Gastrocnemius medialis (tissue), 4 donors: ENCODE measurements around the gene DCC. TPM values are rescaled to one million over a fixed set of nuclear protein-coding genes. Genes with fewer than 3 reads are reported as not detected.

ENCODE experiments used
- ATAC-seq, 2 donors: fragments of 150-250 bp; one replicate each; pipeline ENCODE4 v1.9.1; 2016
- DNase-seq, 2 donors: peaks; one replicate each; pipeline ENCODE4 v3.0.0-alpha.2; 2019
- H3K27ac ChIP-seq, 4 donors: fragments of 200-600 bp; sonication (generic); 1 replicate in 1 of 4; 2 replicates in 3 of 4; pipeline ENCODE4 v1.5.1; 2016 to 2018; ENCODE audit warnings: mild to moderate bottlenecking in 2 of 4, moderate library complexity in 1 of 4
- H3K27me3 ChIP-seq, 3 donors: fragments of 200-600 bp; sonication (generic) in 2 of 3; 1 replicate in 1 of 3; 2 replicates in 2 of 3; pipeline versions ENCODE4 v1.5.1 to v1.6.0; 2016 to 2019; ENCODE audit warnings: mild to moderate bottlenecking in 1 of 3, moderate library complexity in 1 of 3
- H3K36me3 ChIP-seq, 2 donors: fragments of 200-600 bp; sonication (generic) in 1 of 2; one replicate each; pipeline ENCODE4 v1.5.1; 2017 to 2018
- H3K4me1 ChIP-seq, 2 donors: fragments of 200-600 bp; sonication (generic) in 1 of 2; one replicate each; pipeline ENCODE4 v1.5.1; 2016 to 2017; ENCODE audit warnings: mild to moderate bottlenecking in 2 of 2
- H3K4me3 ChIP-seq, 4 donors: fragments of 200-600 bp; sonication (generic) in 3 of 4; 1 replicate in 1 of 4; 2 replicates in 3 of 4; pipeline ENCODE4 v1.5.1; 2016 to 2019; ENCODE audit warnings: mild to moderate bottlenecking in 2 of 4
- H3K9me3 ChIP-seq, 3 donors: fragments of 200-600 bp; sonication (generic) in 2 of 3; 1 replicate in 1 of 3; 2 replicates in 2 of 3; pipeline ENCODE4 v1.5.1; 2016 to 2019
- POLR2A ChIP-seq, 2 donors: fragments of 450-650 bp; IDR thresholded peaks; one replicate each; pipeline ENCODE4 v1.6.1; 2017; ENCODE audit warnings: antibody characterized with exemption in 2 of 2, mild to moderate bottlenecking in 2 of 2, moderate library complexity in 2 of 2
- in situ Hi-C, 4 donors: fragments of 200-750 bp; cut with MboI; loops; one replicate each; pipeline versions ENCODE4 v1.15.0 to v1.8.0; 2017; ENCODE audit warnings: low sequenced_read_pairs in 4 of 4
- intact Hi-C: fragments of 100-400 bp; cut with DNase I; formaldehyde crosslinking; loops from one replicate; pipeline ENCODE4 v1.15.1; 2023; ENCODE audit warnings: low total_unique reads
- total RNA-seq, 4 donors: library from RNA; depleted of rRNA; stranded (reverse); fragments of >200 nt; gene quantifications; one replicate each; pipeline versions ENCODE4 v1.1.0 to v1.2.3, GENCODE V29; 2016
- TF ChIP-seq, protein P1 (sequence below), 5 experiments: fragments of 450-650 bp in 3 of 5; fragments of 200-600 bp in 2 of 5; sonication (generic) in 2 of 5; IDR thresholded peaks in 4 of 5; conservative IDR thresholded peaks in 1 of 5; 1 replicate in 4 of 5; 2 replicates in 1 of 5; pipeline ENCODE4 v1.5.1; 2016 to 2019; ENCODE audit warnings: antibody characterized with exemption in 5 of 5, mild to moderate bottlenecking in 3 of 5, moderate library complexity in 3 of 5

The DCC gene
- total RNA-seq, 4 donors from 2014 or later = not detected

DNA sequence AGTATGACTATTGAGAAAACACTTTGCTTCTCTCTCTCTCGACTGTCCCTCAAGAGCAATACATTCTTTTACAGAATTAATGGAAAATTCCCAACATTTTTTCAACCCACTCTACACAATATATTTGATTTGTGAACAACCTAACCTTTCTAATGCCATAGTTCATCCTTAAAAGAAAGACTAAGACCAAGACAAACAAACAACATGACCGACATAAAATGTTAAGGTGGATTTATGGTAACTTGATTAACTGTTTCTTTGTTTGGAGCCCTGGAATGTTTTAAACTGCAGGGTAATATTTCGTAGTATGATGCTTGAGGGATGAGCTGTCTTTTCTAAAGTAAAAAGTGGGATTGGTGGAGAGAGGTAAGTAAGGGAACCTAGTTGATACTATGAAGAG is 1146.3 kb downstream of the DCC start:
- no peak overlapping the region for H3K4me3 ChIP-seq
- ATAC-seq (no peak), DNase-seq (no peak)
- H3K4me1 ChIP-seq = no peaks in the 10 kb centered on the region
- no peaks in the 10 kb centered on the region for H3K27me3 ChIP-seq
- H3K27ac ChIP-seq = no peak overlapping the region
- H3K9me3 ChIP-seq = no peaks in the 10 kb centered on the region
- in situ Hi-C loops = no loop called here
- H3K36me3 ChIP-seq = no peaks in the 10 kb centered on the region
- intact Hi-C loops = no loop called here
- TF ChIP-seq, protein P1, sequence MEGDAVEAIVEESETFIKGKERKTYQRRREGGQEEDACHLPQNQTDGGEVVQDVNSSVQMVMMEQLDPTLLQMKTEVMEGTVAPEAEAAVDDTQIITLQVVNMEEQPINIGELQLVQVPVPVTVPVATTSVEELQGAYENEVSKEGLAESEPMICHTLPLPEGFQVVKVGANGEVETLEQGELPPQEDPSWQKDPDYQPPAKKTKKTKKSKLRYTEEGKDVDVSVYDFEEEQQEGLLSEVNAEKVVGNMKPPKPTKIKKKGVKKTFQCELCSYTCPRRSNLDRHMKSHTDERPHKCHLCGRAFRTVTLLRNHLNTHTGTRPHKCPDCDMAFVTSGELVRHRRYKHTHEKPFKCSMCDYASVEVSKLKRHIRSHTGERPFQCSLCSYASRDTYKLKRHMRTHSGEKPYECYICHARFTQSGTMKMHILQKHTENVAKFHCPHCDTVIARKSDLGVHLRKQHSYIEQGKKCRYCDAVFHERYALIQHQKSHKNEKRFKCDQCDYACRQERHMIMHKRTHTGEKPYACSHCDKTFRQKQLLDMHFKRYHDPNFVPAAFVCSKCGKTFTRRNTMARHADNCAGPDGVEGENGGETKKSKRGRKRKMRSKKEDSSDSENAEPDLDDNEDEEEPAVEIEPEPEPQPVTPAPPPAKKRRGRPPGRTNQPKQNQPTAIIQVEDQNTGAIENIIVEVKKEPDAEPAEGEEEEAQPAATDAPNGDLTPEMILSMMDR (IDR thresholded peaks at IDR 0.05 in 4 of 5, conservative IDR thresholded peaks at IDR 0.05 in 1 of 5) = no peak

DNA sequence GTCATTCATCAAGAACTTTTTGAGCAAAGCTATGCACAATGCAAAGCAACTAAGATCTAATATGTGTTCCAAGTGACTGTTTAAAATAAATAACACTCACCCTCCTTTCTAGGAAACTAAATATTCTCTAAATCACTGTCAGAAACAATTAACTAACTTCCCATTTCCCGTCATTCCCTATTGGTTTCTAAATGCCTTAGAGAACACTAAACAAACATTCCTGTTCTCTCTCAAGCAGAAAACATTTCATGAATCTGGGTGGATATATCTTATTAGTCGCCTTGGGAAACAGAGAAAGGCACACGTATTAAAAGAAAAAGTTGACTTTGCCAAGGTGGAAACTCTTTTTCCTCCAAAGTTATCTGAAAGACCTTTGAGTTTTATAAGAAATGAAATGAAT is 1149.3 kb downstream of the DCC start:
- no peak overlapping the region for H3K4me3 ChIP-seq
- H3K4me1 ChIP-seq = no peaks in the 10 kb centered on the region
- H3K27me3 ChIP-seq = no peaks in the 10 kb centered on the region
- H3K27ac ChIP-seq = no peak overlapping the region
- no peak for ATAC-seq
- DNase-seq = no peak
- no peaks in the 10 kb centered on the region for H3K36me3 ChIP-seq
- in situ Hi-C loops = no loop called here
- intact Hi-C loops = no loop called here
- no peaks in the 10 kb centered on the region for H3K9me3 ChIP-seq
- TF ChIP-seq, protein P1 (IDR thresholded peaks at IDR 0.05 in 4 of 5, conservative IDR thresholded peaks at IDR 0.05 in 1 of 5) = no peak
- TF ChIP-seq POLR2A (IDR thresholded peaks at IDR 0.05) = no peak

DNA sequence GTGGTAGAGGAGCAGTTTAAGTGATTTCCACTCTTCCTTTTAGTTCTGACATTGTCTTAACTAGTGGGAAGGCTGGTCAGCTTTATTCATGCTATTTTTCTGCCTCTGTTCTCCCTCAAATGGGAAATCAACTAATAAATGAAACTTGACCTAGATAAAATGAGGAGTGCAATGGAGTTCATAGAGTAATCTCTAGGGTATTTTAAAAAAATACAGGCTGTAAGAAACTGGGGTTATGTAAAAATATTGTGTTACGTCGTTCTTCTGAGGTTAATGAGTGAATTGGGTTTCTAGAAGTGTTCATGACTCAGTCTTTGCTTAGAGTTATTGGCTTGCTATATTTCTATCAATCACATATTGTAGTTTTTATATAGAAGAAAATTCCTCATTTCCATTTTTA is 1150.0 kb downstream of the DCC start:
- in situ Hi-C loops (no loop called here), intact Hi-C loops (no loop called here)
- H3K36me3 ChIP-seq = no peaks in the 10 kb centered on the region
- H3K4me1 ChIP-seq = no peaks in the 10 kb centered on the region
- TF ChIP-seq, protein P1 (IDR thresholded peaks at IDR 0.05 in 4 of 5, conservative IDR thresholded peaks at IDR 0.05 in 1 of 5) = no peak
- H3K27ac ChIP-seq = no peak overlapping the region
- H3K27me3 ChIP-seq = no peaks in the 10 kb centered on the region
- no peak overlapping the region for H3K4me3 ChIP-seq
- ATAC-seq (no peak), DNase-seq (no peak)
- no peaks in the 10 kb centered on the region for H3K9me3 ChIP-seq

DNA sequence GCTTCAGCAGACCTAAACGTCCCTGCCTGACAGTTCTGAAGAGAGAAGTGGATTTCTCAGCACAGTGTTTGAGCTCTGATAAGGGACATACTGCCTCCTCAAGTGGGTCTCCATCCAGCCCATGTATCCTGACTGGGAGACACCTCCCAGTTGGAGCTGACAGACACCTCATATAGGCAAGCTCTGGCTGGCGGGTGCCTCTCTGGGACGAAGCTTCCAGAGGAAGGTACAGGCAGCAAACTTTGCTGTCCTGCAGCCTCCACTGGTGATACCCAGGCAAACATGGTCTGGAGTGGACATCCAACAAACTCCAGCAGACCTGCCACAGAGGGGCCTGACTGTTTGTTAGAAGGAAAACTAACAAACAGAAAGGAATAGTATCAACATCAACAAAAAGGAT is 1156.0 kb downstream of the DCC start:
- Histone ChIP-seq H3K27ac (no peak overlapping the region), H3K4me3 (no peak overlapping the region), H3K4me1 (no peaks in the 10 kb centered on the region), H3K27me3 (no peaks in the 10 kb centered on the region), H3K36me3 (no peaks in the 10 kb centered on the region), H3K9me3 (no peaks in the 10 kb centered on the region)
- in situ Hi-C loops = no loop called here
- ATAC-seq (no peak), DNase-seq (no peak)
- intact Hi-C loops = no loop called here
- no peak for TF ChIP-seq POLR2A (IDR thresholded peaks at IDR 0.05)
- TF ChIP-seq, protein P1 (IDR thresholded peaks at IDR 0.05 in 4 of 5, conservative IDR thresholded peaks at IDR 0.05 in 1 of 5) = no peak

DNA sequence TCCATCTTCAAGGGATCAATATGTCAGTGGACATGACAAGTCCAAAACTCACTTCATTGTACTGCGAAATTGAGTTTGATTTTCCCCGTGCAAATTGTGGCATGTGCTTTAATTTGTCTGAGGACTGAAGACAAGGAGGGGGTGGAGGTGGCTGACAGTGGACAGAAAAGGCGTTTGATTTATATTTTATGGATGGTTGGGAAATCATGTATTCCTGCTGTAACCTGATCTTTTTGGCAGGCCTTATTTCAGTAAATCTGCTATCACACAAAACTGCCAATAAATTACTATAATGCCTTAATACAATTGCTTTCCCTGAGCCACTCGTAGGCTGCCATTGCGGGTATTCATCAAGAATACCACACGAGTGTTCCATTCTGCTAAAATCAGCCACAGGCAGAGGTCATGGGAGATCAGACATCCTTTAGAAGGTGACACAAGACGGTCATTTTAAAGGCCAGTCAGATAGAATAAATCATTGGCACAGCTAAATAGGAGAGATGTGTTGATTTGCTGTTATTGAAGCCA is 1164.0 kb downstream of the DCC start:
- Histone ChIP-seq H3K4me1 (no peaks in the 10 kb centered on the region), H3K36me3 (no peaks in the 10 kb centered on the region), H3K9me3 (no peaks in the 10 kb centered on the region), H3K4me3 (no peak overlapping the region), H3K27me3 (no peaks in the 10 kb centered on the region), H3K27ac (no peak overlapping the region)
- in situ Hi-C loops = no loop called here
- ATAC-seq (no peak), DNase-seq (no peak)
- intact Hi-C loops = no loop called here
- TF ChIP-seq, protein P1 (IDR thresholded peaks at IDR 0.05 in 4 of 5, conservative IDR thresholded peaks at IDR 0.05 in 1 of 5) = no peak
- TF ChIP-seq POLR2A (IDR thresholded peaks at IDR 0.05) = no peak
